Thoracic aorta (tissue), 2 donors: ENCODE results near the gene CLCN1. TPM values are rescaled to one million over a fixed set of nuclear protein-coding genes. Genes with fewer than 3 reads are reported as not detected.

ENCODE experiments used
- ATAC-seq: fragments of 150-250 bp; one replicate; pipeline ENCODE4 v1.8.0; 2017; ENCODE audit warnings: low read depth; ENCODE audit not compliant: insufficient number of reproducible peaks, low FRiP score
- DNase-seq: peaks from one replicate; pipeline ENCODE4 v3.0.0-alpha.2; 2020; ENCODE audit warnings: low spot score
- H3K27ac ChIP-seq, 2 donors: fragments of 200-600 bp; sonication (generic); 1 replicate in 1 of 2; 2 replicates in 1 of 2; pipeline ENCODE4 v1.5.1; 2016; ENCODE audit warnings: mild to moderate bottlenecking in 2 of 2, moderate library complexity in 2 of 2
- H3K27me3 ChIP-seq: fragments of 200-600 bp; sonication (generic); replicated peaks from 2 replicates; pipeline ENCODE4 v1.6.0; 2016; ENCODE audit warnings: mild to moderate bottlenecking; ENCODE audit not compliant: insufficient read depth
- H3K36me3 ChIP-seq: fragments of 200-600 bp; sonication (generic); one replicate; pipeline ENCODE4 v1.5.1; 2016
- H3K4me1 ChIP-seq, 2 donors: fragments of 200-600 bp; sonication (generic); 1 replicate in 1 of 2; 2 replicates in 1 of 2; pipeline versions ENCODE4 v1.5.1 to v1.6.0; 2016; ENCODE audit warnings: low read depth in 2 of 2, mild to moderate bottlenecking in 1 of 2; ENCODE audit not compliant: control insufficient read depth in 1 of 2
- H3K4me3 ChIP-seq: fragments of 200-600 bp; sonication (generic); 2 replicates; pipeline ENCODE4 v1.5.1; 2016; ENCODE audit warnings: mild to moderate bottlenecking
- H3K9me3 ChIP-seq: fragments of 200-600 bp; sonication (generic); 2 replicates; pipeline ENCODE4 v1.5.1; 2016
- CTCF ChIP-seq: fragments of 200-600 bp; sonication (generic); IDR thresholded peaks from one replicate; pipeline ENCODE4 v1.5.1; 2019; ENCODE audit warnings: antibody characterized with exemption
- total RNA-seq, 2 donors: library from RNA; depleted of rRNA; stranded (reverse); fragments of >200 nt; gene quantifications; one replicate each; pipeline versions ENCODE4 v1.1.0 to v1.2.3, GENCODE V29; 2016

CLCN1 gene
- total RNA-seq, 2 donors from 2014 or later = 0.68 TPM; not detected in 1

GRCh38 chr7:143362131-143363015 lies 46.5 kb downstream of the CLCN1 start, which contains the start of gene FAM131B:
Gene FAM131B (minus strand): TSS chr7:143362713. CDS start chr7:143362603, 110 bp downstream.
- Histone ChIP-seq H3K36me3 (no peaks in the 10 kb centered on the region), H3K4me1 (peaks cover 6 to 11% of the 10 kb centered on the region in 2 donors), H3K9me3 (no peaks in the 10 kb centered on the region), H3K27ac (no peak within 1 kb of the TSS), H3K4me3 (peak within 1 kb of the TSS; percentile 75), H3K27me3 (peaks cover 4% of the 10 kb centered on the region)
- ATAC-seq = peak; percentile 19
- no peak for TF ChIP-seq CTCF
- DNase-seq = no peak

- Histone ChIP-seq H3K27me3 (peaks cover 4% of the 10 kb centered on the region), H3K4me3 (peak overlapping the region; percentile 75), H3K4me1 (peaks cover 6 to 11% of the 10 kb centered on the region in 2 donors), H3K9me3 (no peaks in the 10 kb centered on the region), H3K36me3 (no peaks in the 10 kb centered on the region), H3K27ac (no peak overlapping the region)
- TF ChIP-seq CTCF = no peak
- ATAC-seq (no peak), DNase-seq (no peak)
Measured at GRCh38 chr7:143363016-143363937, 47.4 kb downstream of the CLCN1 start.

GRCh38 chr7:143367972-143368371 lies 52.1 kb downstream of the CLCN1 start:
- Histone ChIP-seq H3K9me3 (no peaks in the 10 kb centered on the region), H3K36me3 (no peaks in the 10 kb centered on the region), H3K4me1 (peaks cover 0 to under 1% of the 10 kb centered on the region in 2 donors), H3K27me3 (peaks cover 3% of the 10 kb centered on the region), H3K27ac (no peak overlapping the region), H3K4me3 (no peak overlapping the region)
- DNase-seq (no peak), ATAC-seq (no peak)
- TF ChIP-seq CTCF = no peak

GRCh38 chr7:143368387-143368786 lies 52.5 kb downstream of the CLCN1 start:
- no peaks in the 10 kb centered on the region for H3K4me1 ChIP-seq
- no peak overlapping the region for H3K27ac ChIP-seq
- H3K36me3 ChIP-seq = no peaks in the 10 kb centered on the region
- no peaks in the 10 kb centered on the region for H3K27me3 ChIP-seq
- DNase-seq (no peak), ATAC-seq (no peak)
- no peak overlapping the region for H3K4me3 ChIP-seq
- TF ChIP-seq CTCF = no peak
- H3K9me3 ChIP-seq = no peaks in the 10 kb centered on the region
